HUES6 (cell line): Measurements from ENCODE around the gene SGSM2.
"Not testable (repeated sequence)": the region's sequence is repeated elsewhere in the genome, so short reads cannot be mapped to it uniquely, and the experiment has no call there.

Source experiments
- H3K27ac ChIP-seq: 2 replicates; pipeline ENCODE4 v1.7.0; 2013; ENCODE audit warnings: low read depth, mild to moderate bottlenecking, low read length, inconsistent platforms
- H3K27me3 ChIP-seq: 2 replicates; pipeline ENCODE4 v1.6.1; 2013; ENCODE audit warnings: low read length; ENCODE audit not compliant: control insufficient read depth, insufficient read depth
- H3K36me3 ChIP-seq: 2 replicates; pipeline ENCODE4 v1.6.1; 2013; ENCODE audit warnings: low read length; ENCODE audit not compliant: control insufficient read depth, insufficient read depth
- H3K4me1 ChIP-seq: 2 replicates; pipeline ENCODE4 v1.6.1; 2013; ENCODE audit warnings: low read length; ENCODE audit not compliant: control insufficient read depth, insufficient read depth
- H3K4me3 ChIP-seq: 2 replicates; pipeline ENCODE4 v1.5.1; 2013; ENCODE audit warnings: low read depth, low read length
- H3K9ac ChIP-seq: one replicate; pipeline ENCODE4 v1.6.1; 2013; ENCODE audit warnings: mild to moderate bottlenecking, low read length
- H3K9me3 ChIP-seq: 2 replicates; pipeline ENCODE4 v1.6.1; 2013; ENCODE audit warnings: low read depth, low read length; ENCODE audit not compliant: control insufficient read depth, insufficient read depth

SGSM2 gene

GRCh38 chr17:2309338-2310154 is 27.8 kb upstream of the SGSM2 start:
- no peaks in the 10 kb centered on the region for H3K4me1 ChIP-seq
- no peak overlapping the region for H3K4me3 ChIP-seq
- H3K9me3 ChIP-seq, result no peaks in the 10 kb centered on the region
- H3K27me3 ChIP-seq, result no peaks in the 10 kb centered on the region
- no peak overlapping the region for H3K9ac ChIP-seq
- no peak overlapping the region for H3K27ac ChIP-seq
- H3K36me3 ChIP-seq, result no peaks in the 10 kb centered on the region

GRCh38 chr17:2312736-2313135 is 24.6 kb upstream of the SGSM2 start:
- Histone ChIP-seq H3K27ac (no peak overlapping the region), H3K27me3 (no peaks in the 10 kb centered on the region), H3K4me1 (no peaks in the 10 kb centered on the region), H3K9me3 (no peaks in the 10 kb centered on the region), H3K9ac (no peak overlapping the region), H3K36me3 (no peaks in the 10 kb centered on the region), H3K4me3 (no peak overlapping the region)

DNA sequence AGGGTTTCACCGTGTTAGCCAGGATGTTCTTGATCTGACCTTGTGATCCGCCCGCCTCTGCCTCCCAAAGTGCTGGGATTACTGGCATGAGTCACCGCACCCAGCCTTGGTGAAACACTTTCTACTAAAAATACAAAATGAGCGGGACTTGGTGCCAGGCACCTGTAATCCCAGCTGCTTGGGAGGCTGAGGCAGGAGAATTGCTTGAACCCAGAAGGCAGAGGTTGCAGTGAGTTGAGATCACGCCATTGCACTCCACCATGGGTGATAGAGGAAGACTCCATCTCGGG is 20.4 kb upstream of the SGSM2 start:
- H3K27me3 ChIP-seq, H3K4me1 ChIP-seq, H3K9ac ChIP-seq, H3K27ac ChIP-seq, H3K4me3 ChIP-seq, H3K9me3 ChIP-seq: not testable (repeated sequence)
- peaks cover 13% of the 10 kb centered on the region for H3K36me3 ChIP-seq

- Histone ChIP-seq H3K9ac (no peak overlapping the region), H3K27ac (no peak overlapping the region), H3K4me3 (no peak overlapping the region), H3K27me3 (no peaks in the 10 kb centered on the region), H3K9me3 (no peaks in the 10 kb centered on the region), H3K36me3 (peaks cover 21% of the 10 kb centered on the region), H3K4me1 (no peaks in the 10 kb centered on the region)
Measured at GRCh38 chr17:2317796-2318195, 19.5 kb upstream of the SGSM2 start.

- H3K9me3 ChIP-seq, result no peaks in the 10 kb centered on the region
- peaks cover 34% of the 10 kb centered on the region for H3K36me3 ChIP-seq
- no peaks in the 10 kb centered on the region for H3K4me1 ChIP-seq
- H3K4me3 ChIP-seq, result no peak overlapping the region
- no peak overlapping the region for H3K9ac ChIP-seq
- no peak overlapping the region for H3K27ac ChIP-seq
- H3K27me3 ChIP-seq, result no peaks in the 10 kb centered on the region
Measured at GRCh38 chr17:2319051-2319450, 18.2 kb upstream of the SGSM2 start.

- H3K9ac ChIP-seq, result no peak overlapping the region
- H3K27me3 ChIP-seq, result no peaks in the 10 kb centered on the region
- no peaks in the 10 kb centered on the region for H3K9me3 ChIP-seq
- no peak overlapping the region for H3K4me3 ChIP-seq
- peaks cover 57% of the 10 kb centered on the region for H3K36me3 ChIP-seq
- H3K4me1 ChIP-seq, result no peaks in the 10 kb centered on the region
- H3K27ac ChIP-seq, result no peak overlapping the region
Measured at GRCh38 chr17:2321399-2321798, 15.9 kb upstream of the SGSM2 start.

- peaks cover 79% of the 10 kb centered on the region for H3K36me3 ChIP-seq
- no peak overlapping the region for H3K4me3 ChIP-seq
- H3K9ac ChIP-seq, result no peak overlapping the region
- no peaks in the 10 kb centered on the region for H3K27me3 ChIP-seq
- H3K9me3 ChIP-seq, result no peaks in the 10 kb centered on the region
- H3K27ac ChIP-seq, result no peak overlapping the region
- no peaks in the 10 kb centered on the region for H3K4me1 ChIP-seq
Measured at GRCh38 chr17:2323629-2324314, 13.5 kb upstream of the SGSM2 start.

- no peak overlapping the region for H3K4me3 ChIP-seq
- H3K27ac ChIP-seq, result no peak overlapping the region
- no peaks in the 10 kb centered on the region for H3K9me3 ChIP-seq
- H3K36me3 ChIP-seq, result peaks cover 89% of the 10 kb centered on the region
- no peaks in the 10 kb centered on the region for H3K27me3 ChIP-seq
- H3K4me1 ChIP-seq, result peaks cover 9% of the 10 kb centered on the region; the same call in 1 of the 2 replicates
- no peak overlapping the region for H3K9ac ChIP-seq
Measured at GRCh38 chr17:2331303-2331702, 6.0 kb upstream of the SGSM2 start.

DNA sequence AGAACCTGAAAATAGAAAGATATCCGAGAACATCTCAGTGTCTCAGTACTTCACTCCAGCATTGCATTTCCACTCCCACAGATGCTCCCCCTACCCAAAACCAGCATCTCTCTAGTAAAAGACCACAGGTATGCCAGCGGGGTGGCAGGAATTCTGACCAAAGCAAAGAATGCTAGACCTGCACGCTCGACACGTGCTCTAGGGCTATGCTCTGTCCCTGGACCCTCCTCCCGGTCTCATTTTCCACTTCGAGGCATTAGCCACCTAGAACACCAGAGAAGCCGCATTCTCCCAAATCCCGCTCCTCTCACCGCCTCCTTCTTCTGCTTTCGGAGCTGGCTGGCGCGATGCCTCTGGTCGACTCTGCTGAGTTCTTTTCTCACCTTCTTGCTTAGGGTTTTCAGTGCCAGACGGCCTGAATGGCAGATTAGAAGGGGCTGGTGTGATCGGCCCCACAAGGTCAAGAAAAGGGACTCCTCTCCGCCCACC is 1.5 kb upstream of the SGSM2 start:
- Histone ChIP-seq H3K9ac (peak overlapping the region; percentile 97), H3K4me3 (peak overlapping the region; percentile 96), H3K36me3 (peaks cover 48% of the 10 kb centered on the region), H3K27me3 (no peaks in the 10 kb centered on the region), H3K4me1 (peaks cover 15% of the 10 kb centered on the region), H3K9me3 (no peaks in the 10 kb centered on the region), H3K27ac (peak overlapping the region; percentile 85)

- Histone ChIP-seq H3K4me1 (peaks cover 15% of the 10 kb centered on the region), H3K9ac (peak within 1 kb of the TSS; percentile 97), H3K4me3 (peak within 1 kb of the TSS; percentile 96), H3K27ac (peak within 1 kb of the TSS; percentile 85), H3K27me3 (no peaks in the 10 kb centered on the region), H3K9me3 (no peaks in the 10 kb centered on the region), H3K36me3 (peaks cover 43% of the 10 kb centered on the region)
Measured at GRCh38 chr17:2336215-2336851, 968 bp upstream of the SGSM2 start, which contains the start of gene TSR1. Gene TSR1, minus strand, starts transcription at chr17:2336457. Its CDS starts 30 bp downstream, at chr17:2336427.
